Measurements from ENCODE around the gene EVPL.
A peak's percentile ranks its signal among the peaks of the same experiment; 100 is the strongest.

EVPL gene

DNA sequence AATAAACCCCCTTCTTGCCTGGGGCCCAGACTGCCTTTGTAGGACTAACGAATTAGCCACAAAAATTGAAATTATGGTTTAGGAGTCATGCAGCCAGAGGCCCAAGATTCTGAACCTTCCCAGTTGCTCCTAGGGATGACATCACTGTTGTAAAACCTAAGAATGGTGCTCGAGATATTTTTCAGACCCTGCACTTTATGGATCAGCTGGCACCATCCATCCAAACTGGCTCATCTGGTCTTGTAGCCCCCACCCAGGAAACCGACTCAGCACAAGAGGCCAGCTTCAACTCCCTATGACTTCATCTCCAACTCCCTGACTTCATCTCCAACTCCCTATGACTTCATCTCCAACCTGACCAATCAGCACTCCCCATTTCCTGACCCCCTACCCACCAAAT, 10.9 kb upstream of the EVPL start:
- DNase-seq (ENCODE audit: low spot score in 2 of 2), result no peak
- Mint-ChIP-seq H3K4me3 (no peak overlapping the region), H3K27me3 (no peaks in the 10 kb centered on the region), H3K9me3 (no peaks in the 10 kb centered on the region), H3K4me1 (peaks cover 5% of the 10 kb centered on the region), H3K27ac (ENCODE audit: low read depth) (no peak overlapping the region), H3K36me3 (ENCODE audit: insufficient read depth) (peaks cover 29% of the 10 kb centered on the region)
- no peak for ATAC-seq (replicated peaks; ENCODE audit: extremely low read depth, poor library complexity, severe bottlenecking)

GRCh38 chr17:76036497-76037261, 9.6 kb upstream of the EVPL start:
- Mint-ChIP-seq H3K4me3 (no peak overlapping the region), H3K27ac (ENCODE audit: low read depth) (no peak overlapping the region), H3K36me3 (ENCODE audit: insufficient read depth) (peaks cover 22% of the 10 kb centered on the region), H3K4me1 (peaks cover 5% of the 10 kb centered on the region), H3K9me3 (no peaks in the 10 kb centered on the region), H3K27me3 (no peaks in the 10 kb centered on the region)
- ATAC-seq (replicated peaks; ENCODE audit: extremely low read depth, poor library complexity, severe bottlenecking) (no peak), DNase-seq (ENCODE audit: low spot score in 2 of 2) (no peak)

DNA sequence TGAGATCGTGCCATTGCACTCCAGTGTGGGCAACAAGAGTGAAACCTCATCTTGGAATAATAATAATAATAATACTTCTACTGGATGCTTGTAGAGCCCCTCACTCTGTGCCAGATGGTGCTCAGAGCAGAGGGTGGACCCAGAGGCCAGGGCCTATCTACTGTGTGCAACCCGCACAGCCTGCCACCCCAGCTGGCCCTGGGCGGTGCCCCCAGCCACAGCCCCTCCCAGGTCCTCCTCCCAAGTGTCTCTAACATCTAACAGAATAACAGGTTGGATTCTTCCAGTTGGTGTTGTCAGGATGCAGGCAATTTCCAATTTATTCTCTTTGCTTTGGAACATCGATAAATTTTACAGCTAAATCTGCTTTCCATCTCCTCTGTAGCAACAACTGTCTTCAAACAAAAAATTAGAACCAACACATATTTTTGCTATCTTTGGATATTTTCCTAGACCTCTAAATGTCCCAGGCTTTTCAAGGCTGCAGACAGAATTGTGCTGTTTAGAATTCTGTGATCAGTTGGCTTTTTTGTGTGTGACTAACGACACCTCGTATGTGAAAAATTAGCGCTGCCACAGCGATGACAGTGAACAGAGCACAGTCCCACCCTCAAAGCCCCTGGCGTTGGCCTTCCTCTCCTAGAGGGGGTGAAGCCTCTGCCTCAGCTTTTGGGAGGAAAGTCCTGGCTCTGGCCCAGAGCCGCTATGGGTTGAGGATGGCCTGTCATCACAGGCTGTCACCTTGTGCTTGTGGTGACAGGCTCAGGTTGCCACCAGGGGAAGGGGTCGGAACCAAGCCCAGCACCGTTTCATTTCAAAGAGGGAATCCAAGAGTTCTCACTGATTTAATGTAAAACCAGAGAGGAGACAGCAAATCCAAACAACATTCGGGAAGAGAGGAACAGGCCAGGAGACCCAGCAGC, 7.6 kb upstream of the EVPL start:
- Mint-ChIP-seq H3K4me3 (no peak overlapping the region), H3K9me3 (no peaks in the 10 kb centered on the region), H3K27ac (ENCODE audit: low read depth) (no peak overlapping the region), H3K4me1 (peaks cover 9% of the 10 kb centered on the region), H3K36me3 (ENCODE audit: insufficient read depth) (peaks cover 12% of the 10 kb centered on the region), H3K27me3 (no peaks in the 10 kb centered on the region)
- ATAC-seq (replicated peaks; ENCODE audit: extremely low read depth, poor library complexity, severe bottlenecking) (no peak), DNase-seq (ENCODE audit: low spot score in 2 of 2) (no peak)

DNA sequence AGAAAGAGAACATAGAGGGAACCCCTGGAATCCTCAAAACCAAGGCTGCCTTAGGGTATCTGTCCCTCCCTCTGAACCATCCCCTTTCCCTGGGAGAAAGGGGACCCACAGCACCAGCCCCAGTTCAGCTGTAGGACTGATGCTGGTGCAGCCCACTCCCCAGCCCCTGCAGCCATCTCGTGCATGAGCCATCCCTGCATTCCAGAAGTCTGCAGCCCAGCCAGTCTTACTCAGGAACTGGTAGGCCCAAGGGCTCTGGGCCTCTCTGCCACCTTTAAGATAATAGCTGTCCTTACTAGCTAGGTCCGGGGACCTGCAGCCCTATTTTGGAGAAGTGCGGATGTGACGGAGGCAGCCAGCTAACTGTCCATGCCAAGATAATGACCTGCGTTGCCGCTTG, 6.0 kb upstream of the EVPL start:
- H3K27me3 Mint-ChIP-seq, result no peaks in the 10 kb centered on the region
- no peak overlapping the region for H3K27ac Mint-ChIP-seq (ENCODE audit: low read depth)
- H3K4me1 Mint-ChIP-seq, result peaks cover 17% of the 10 kb centered on the region
- H3K4me3 Mint-ChIP-seq, result no peak overlapping the region
- H3K9me3 Mint-ChIP-seq, result no peaks in the 10 kb centered on the region
- DNase-seq (ENCODE audit: low spot score in 2 of 2) (no peak), ATAC-seq (replicated peaks; ENCODE audit: extremely low read depth, poor library complexity, severe bottlenecking) (no peak)
- H3K36me3 Mint-ChIP-seq (ENCODE audit: insufficient read depth), result peaks cover 2% of the 10 kb centered on the region

- H3K27ac Mint-ChIP-seq (ENCODE audit: low read depth), result no peak overlapping the region
- H3K4me1 Mint-ChIP-seq, result peaks cover 17% of the 10 kb centered on the region
- no peaks in the 10 kb centered on the region for H3K36me3 Mint-ChIP-seq (ENCODE audit: insufficient read depth)
- H3K27me3 Mint-ChIP-seq, result no peaks in the 10 kb centered on the region
- DNase-seq (ENCODE audit: low spot score in 2 of 2), result no peak
- no peak overlapping the region for H3K4me3 Mint-ChIP-seq
- H3K9me3 Mint-ChIP-seq, result no peaks in the 10 kb centered on the region
- no peak for ATAC-seq (replicated peaks; ENCODE audit: extremely low read depth, poor library complexity, severe bottlenecking)
Observed at GRCh38 chr17:76032780-76033108, 5.6 kb upstream of the EVPL start.

GRCh38 chr17:76032073-76032779, 5.1 kb upstream of the EVPL start:
- H3K27me3 Mint-ChIP-seq, result no peaks in the 10 kb centered on the region
- H3K9me3 Mint-ChIP-seq, result no peaks in the 10 kb centered on the region
- ATAC-seq (replicated peaks; ENCODE audit: extremely low read depth, poor library complexity, severe bottlenecking) (no peak), DNase-seq (ENCODE audit: low spot score in 2 of 2) (no peak)
- no peaks in the 10 kb centered on the region for H3K36me3 Mint-ChIP-seq (ENCODE audit: insufficient read depth)
- H3K4me3 Mint-ChIP-seq, result no peak overlapping the region
- peaks cover 17% of the 10 kb centered on the region for H3K4me1 Mint-ChIP-seq
- H3K27ac Mint-ChIP-seq (ENCODE audit: low read depth), result no peak overlapping the region

DNA sequence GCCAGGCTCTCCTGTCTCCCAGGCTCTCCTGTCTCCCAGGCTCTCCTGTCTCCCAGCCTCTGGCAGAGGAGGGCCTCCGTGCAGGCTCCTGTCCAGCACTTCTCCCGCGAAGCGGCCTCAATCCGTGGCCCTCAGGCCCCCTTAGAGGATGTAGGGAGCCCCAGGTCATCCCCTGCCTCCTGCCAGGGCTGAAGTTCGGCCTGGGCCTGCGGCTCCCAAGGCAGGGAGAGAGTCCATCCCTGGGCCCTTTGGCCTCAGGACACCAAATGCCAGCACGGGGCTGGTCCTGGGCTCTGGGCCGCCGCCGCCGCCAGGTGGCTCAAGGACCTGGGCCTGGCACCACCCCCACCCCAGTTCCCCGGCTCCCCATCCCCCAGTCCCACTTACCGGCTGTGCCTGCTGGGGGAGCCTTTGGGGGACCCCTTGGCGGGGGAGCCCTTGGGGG, 370 bp downstream of the EVPL start:
- Mint-ChIP-seq H3K9me3 (no peaks in the 10 kb centered on the region), H3K27ac (ENCODE audit: low read depth) (no peak overlapping the region)
- no peak for ATAC-seq (replicated peaks; ENCODE audit: extremely low read depth, poor library complexity, severe bottlenecking)

DNA sequence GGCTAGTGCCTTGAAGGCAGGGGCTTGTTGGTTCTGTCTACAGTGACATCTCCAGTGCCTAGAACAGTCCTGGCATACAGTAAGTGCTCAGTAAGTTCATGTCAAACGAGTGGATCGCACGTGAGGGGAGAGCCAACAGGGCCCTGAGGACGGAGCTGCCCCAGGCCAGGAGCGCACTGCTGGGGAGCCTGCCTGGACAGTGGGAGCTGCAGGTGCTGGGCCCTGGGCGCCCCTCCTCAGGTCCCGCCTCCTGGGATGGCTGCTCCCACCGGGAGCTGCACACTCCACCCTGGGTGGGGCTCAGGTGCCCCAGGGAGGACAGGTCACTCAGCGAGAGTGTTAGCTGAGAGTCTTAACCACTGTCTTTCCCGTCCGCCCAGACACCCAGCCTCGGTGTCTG, 1.8 kb downstream of the EVPL start:
- Mint-ChIP-seq H3K4me3 (no peak overlapping the region), H3K36me3 (ENCODE audit: insufficient read depth) (peaks cover under 1% of the 10 kb centered on the region), H3K27ac (ENCODE audit: low read depth) (no peak overlapping the region), H3K27me3 (no peaks in the 10 kb centered on the region), H3K9me3 (no peaks in the 10 kb centered on the region), H3K4me1 (peaks cover 11% of the 10 kb centered on the region)
- DNase-seq (ENCODE audit: low spot score in 2 of 2) (no peak), ATAC-seq (replicated peaks; ENCODE audit: extremely low read depth, poor library complexity, severe bottlenecking) (no peak)

More for the DNA sequence above, 370 bp downstream of the EVPL start:
- H3K4me3 Mint-ChIP-seq, result no peak overlapping the region
- H3K36me3 Mint-ChIP-seq (ENCODE audit: insufficient read depth), result no peaks in the 10 kb centered on the region
- no peak for DNase-seq (ENCODE audit: low spot score in 2 of 2)
- H3K4me1 Mint-ChIP-seq, result peaks cover 11% of the 10 kb centered on the region
- no peaks in the 10 kb centered on the region for H3K27me3 Mint-ChIP-seq

DNA sequence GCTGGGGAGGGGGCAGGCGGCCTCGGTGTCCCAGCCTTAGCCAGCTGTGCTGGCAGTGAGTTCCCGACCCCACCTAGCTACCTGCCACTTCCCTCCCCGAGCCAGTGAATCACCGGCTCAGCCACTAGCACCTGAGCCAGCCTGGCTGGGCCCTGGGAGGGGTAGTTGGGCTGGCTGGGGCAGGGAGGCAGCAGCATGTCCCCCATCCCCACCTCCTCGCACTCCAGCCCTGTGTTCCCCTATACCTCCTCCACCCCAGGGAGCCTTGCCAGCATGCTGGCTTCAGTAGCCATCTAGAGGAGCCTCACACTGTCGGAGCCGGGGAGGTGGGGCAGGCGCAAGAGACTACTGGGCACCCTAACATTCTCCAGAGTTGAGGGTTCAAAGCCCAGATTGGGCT, 2.8 kb downstream of the EVPL start:
- no peak for ATAC-seq (replicated peaks; ENCODE audit: extremely low read depth, poor library complexity, severe bottlenecking)
- H3K4me1 Mint-ChIP-seq, result peaks cover 5% of the 10 kb centered on the region
- H3K27ac Mint-ChIP-seq (ENCODE audit: low read depth), result no peak overlapping the region
- DNase-seq (ENCODE audit: low spot score in 2 of 2), result no peak
- H3K36me3 Mint-ChIP-seq (ENCODE audit: insufficient read depth), result peaks cover 3% of the 10 kb centered on the region
- H3K27me3 Mint-ChIP-seq, result no peaks in the 10 kb centered on the region
- no peaks in the 10 kb centered on the region for H3K9me3 Mint-ChIP-seq
- no peak overlapping the region for H3K4me3 Mint-ChIP-seq

- peaks cover 3% of the 10 kb centered on the region for H3K36me3 Mint-ChIP-seq (ENCODE audit: insufficient read depth)
- DNase-seq (ENCODE audit: low spot score in 2 of 2), result no peak
- no peaks in the 10 kb centered on the region for H3K4me1 Mint-ChIP-seq
- no peaks in the 10 kb centered on the region for H3K9me3 Mint-ChIP-seq
- ATAC-seq (replicated peaks; ENCODE audit: extremely low read depth, poor library complexity, severe bottlenecking), result no peak
- H3K4me3 Mint-ChIP-seq, result no peak overlapping the region
- no peaks in the 10 kb centered on the region for H3K27me3 Mint-ChIP-seq
- H3K27ac Mint-ChIP-seq (ENCODE audit: low read depth), result no peak overlapping the region
Observed at GRCh38 chr17:76023900-76024237, 3.2 kb downstream of the EVPL start.

DNA sequence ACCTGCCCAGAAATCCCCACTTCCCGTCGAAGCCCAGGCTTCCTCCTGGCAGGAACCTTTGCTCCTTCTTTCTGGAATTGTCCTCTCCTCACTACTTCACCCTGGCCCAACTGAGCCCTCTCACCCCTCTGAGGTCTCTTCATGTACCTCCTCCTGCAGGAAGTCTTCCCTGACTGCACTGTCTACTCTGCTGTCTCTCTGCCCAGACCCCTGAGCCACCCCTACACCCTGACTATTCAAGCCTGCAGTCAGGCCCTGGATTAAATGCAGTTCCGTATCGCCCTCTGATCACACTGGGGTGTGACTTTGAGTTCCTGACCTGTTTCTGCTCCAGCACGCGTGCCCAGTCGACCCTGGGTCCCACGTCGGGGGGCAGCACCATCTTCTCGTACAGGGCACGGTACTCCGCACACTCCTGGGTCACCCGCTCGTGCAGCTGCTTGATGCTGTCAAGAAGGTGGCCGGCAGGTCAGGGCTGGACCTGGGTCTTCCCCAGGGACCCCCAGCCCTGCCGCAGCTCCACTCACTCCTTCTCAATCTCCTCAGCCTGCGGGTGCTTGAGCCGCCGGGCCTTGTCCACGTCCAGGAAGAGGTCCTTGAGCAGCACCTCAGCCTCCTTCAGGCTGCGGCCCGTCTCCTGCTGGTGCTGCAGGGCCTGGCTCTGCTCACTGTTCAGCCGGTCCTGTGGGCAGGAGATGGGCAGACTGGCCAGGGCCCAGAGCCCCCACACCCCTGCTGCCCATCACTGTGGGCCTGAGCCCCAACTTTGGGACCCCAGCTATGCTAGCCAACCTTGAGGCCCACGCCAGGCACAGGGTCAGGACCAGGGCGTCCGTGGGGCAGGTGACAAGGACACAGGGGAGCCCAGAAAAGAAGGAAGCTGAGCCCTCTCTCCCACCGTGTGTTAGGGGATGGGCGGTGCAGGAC, 3.9 kb downstream of the EVPL start:
- no peak for ATAC-seq (replicated peaks; ENCODE audit: extremely low read depth, poor library complexity, severe bottlenecking)
- Mint-ChIP-seq H3K4me3 (no peak overlapping the region), H3K9me3 (no peaks in the 10 kb centered on the region), H3K4me1 (no peaks in the 10 kb centered on the region), H3K27ac (ENCODE audit: low read depth) (peak overlapping the region; percentile 33), H3K27me3 (no peaks in the 10 kb centered on the region), H3K36me3 (ENCODE audit: insufficient read depth) (peaks cover 3% of the 10 kb centered on the region)
- DNase-seq (ENCODE audit: low spot score in 2 of 2), result no peak

DNA sequence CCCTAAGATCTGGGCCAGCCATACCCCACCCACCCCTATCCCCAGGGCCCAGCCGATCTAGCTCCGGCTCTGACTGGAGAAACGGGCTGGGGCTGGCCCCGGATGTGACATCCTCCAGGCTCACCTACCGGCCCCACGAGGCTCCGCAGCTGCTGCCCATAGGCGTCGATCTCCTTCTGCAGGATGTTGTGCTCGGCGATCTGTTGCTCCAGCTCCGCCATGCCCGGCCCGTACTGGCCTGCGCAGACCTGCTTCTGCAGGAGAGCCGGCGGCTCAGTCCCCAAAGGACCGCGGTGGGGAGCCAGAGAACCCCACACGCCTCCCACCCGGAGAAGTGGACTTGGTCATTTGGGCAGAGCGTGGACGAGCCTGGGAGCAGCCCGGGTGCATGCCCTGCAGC, 4.8 kb downstream of the EVPL start:
- Mint-ChIP-seq H3K9me3 (no peaks in the 10 kb centered on the region), H3K27me3 (no peaks in the 10 kb centered on the region), H3K27ac (ENCODE audit: low read depth) (peak overlapping the region; percentile 33), H3K4me3 (no peak overlapping the region), H3K36me3 (ENCODE audit: insufficient read depth) (peaks cover 3% of the 10 kb centered on the region), H3K4me1 (no peaks in the 10 kb centered on the region)
- ATAC-seq (replicated peaks; ENCODE audit: extremely low read depth, poor library complexity, severe bottlenecking) (no peak), DNase-seq (ENCODE audit: low spot score in 2 of 2) (no peak)

All from central memory CD8-positive, alpha-beta T cell (primary cell).